ENCODE results near the gene TRIM39. TPM values are rescaled to one million over a fixed set of nuclear protein-coding genes. Genes with fewer than 3 reads are reported as not detected.
A peak's percentile ranks its signal among the peaks of the same experiment; 100 is the strongest.

The TRIM39 gene
- 11.6 and 15.3 TPM in 2 replicates for total RNA-seq

DNA sequence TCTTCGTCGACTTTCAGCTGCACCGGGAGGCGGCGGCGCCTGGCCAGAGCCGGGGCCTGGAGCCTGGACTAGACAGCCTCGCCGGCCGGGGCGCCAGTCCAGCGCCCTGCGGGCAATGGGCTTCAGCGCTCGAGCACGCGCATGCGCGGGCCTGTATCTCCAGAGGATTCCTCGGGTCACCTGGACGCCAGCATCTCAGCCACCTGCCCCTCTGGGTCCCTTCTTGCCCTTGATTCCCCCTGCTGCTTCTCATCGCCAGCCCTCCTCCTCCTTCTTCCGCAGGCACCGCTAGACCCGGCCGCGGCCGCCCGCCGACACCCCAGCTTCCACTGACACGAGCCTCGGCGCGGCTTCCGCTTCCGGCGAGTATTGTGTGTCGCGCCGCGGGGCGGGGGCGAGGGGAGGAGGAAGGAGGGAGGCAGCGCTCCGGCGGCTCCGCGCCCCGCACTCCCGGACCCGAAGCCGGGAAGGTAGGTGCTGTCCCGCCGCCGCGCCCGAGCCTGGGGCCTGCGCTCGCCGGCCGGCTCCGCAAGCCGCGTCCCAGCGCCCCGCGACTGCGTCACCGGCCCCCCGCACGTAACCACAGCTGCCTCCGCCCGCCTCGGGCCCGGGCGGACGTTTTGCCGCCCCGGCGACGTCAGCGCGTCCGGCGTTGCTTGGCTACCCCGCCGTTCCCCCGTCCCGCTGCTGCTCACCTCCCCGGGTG, at the start of gene TRIM39:
TRIM39 (plus strand) TSS at position 402 of the 706 bp plus-strand sequence. CDS start 2,391 bp downstream, outside the sequence.
- DNase-seq = peak; percentile 83

DNA sequence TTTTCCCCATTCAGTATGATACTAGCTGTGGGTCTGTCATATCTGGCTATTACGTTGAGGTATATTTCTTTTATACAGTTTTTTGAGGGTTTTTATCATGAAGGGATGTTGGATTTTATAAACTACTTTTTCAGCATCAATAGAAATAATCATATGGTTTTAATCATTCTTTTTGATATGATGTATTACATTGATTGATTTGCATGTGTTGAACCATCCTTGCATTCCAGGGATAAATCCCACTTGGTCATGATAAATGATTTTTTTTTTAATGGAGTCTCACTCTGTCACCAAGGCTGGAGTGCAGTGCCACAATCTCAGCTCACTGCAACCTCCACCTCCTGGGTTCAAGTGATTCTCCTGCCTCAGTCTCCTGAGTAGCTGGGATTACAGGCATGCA, 45.7 kb upstream of the TRIM39 start:
- DNase-seq = peak; percentile 24

DNA sequence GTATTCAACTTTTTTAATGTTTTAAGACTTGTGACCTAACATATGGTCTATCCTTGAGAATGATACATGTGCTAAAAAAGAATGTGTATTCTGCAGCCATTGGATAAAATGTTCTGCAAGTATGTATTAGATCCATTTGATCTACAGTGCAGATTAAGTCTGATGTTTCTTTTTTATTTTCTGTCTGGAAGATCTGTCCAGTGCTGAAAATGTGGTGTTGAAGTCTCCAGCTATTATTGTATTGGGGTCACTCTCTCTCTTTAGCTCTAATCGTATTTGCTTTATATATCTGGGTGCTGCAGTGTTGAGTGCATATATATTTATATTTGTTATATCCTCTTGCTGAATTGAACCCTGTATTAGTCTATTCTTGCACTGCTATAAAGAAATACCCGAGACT, 44.2 kb upstream of the TRIM39 start:
- DNase-seq = no peak

DNA sequence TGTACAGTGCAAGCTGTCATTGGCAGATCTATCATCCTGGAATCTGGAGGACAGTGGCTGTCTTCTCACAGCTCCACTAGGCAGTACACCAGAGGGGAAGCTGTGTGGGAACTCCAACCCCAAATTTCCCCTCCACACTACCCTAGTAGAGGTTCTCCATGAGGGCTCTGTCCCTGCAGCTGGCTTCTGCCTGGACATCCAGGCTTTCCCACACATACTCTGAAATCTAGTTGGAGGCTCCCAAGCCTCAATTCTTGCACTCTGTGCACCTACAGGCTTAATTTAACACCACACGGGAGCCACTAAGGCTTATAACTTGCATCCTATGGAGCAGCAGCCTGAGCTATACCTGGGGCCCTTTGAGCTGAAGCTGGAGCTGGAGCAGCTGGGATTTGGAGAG, 43.0 kb upstream of the TRIM39 start:
- no peak for DNase-seq

DNA sequence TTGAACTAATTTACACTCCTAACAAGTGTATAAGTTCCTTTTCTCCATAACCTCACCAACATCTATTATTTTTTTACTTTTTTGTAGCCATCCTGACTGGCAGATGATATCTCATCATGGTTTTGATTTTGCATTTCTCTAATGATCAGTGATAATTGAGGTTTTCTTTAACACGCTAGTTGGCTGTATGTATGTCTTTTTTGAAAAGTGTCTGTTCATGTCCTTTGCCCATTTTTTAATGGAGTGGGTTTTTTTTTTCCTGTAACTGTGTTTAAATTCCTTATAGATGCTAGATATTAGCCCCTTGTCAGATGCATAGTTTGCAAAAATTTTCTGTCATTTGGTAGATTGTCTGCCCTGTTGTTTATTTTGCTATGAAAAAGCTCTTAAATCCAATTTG, 39.6 kb upstream of the TRIM39 start:
- DNase-seq = no peak

DNA sequence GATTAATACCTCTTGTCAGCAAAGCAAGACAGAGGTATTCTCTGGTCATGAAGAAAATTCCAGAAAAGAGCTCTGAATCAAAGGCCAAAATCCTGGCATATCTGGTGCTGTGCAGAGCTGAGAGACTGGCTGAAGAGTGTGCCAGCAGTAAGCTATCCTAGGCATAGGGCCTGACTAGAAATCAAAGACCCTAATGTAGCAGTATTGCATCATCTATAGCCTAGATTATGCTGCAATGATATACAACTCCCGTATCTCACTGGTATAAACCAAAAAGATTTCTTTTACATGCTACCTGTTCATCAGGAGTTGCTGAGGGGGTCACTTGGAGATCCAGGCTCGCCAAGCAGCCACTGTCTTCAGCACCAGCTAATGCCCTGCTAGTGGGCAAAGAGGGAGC, 30.9 kb upstream of the TRIM39 start:
- no peak for DNase-seq

DNA sequence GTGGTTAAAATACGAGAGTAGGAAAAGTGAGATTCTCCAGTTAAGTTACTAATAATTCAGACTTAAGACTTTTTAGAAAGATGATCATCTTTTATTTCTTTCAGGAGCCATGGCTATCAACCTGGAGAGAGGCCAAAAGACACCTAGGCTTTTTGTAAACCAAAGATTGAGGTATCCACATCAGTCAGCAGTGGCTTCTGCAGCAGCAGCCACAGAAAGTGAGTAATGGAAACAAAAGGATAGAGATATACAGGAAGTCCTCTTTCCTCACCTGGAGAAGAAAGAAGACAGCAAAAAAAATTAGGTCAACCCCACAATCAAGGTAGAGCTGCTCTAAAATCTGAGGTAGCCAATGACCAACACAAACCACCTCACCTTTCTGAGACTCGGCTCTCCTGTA, 22.7 kb upstream of the TRIM39 start:
- DNase-seq = no peak

DNA sequence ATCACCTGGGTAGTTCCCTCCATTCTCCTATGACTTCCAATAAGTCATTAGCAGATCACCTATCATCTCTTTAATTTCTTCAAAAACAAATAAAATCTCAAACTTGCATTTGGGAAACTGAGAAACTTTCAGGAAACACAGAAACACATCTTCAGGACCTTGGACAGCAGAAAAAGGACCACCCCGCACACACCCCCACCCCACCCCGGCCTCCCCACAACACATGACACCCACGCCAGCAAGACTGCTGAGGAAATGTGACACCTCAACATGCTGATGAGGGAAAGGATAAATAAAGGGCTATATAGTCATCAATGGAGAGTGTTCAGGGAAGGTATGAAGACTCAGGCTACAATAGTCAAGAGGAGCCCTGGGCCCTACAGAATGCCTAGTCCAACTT, 15.6 kb upstream of the TRIM39 start:
- DNase-seq = no peak

DNA sequence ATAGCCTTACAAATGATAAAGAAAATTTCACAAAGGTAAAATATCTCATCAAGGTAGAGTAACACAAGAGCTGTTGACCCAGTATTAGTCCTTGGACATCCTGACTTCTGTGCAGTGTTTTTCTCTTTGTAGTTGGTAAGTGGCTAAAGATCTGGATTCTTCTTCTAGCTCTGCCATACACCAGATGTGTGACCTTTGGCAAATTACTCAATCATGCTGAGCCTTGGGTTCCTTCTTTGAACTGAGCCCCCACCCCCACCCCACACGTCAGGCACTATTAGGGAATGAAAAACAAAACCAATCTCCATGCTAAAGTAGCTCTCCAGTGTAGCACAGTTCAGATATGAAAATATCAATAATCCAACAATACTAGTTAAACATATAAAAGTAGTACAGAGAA, 15.1 kb upstream of the TRIM39 start:
- no peak for DNase-seq

DNA sequence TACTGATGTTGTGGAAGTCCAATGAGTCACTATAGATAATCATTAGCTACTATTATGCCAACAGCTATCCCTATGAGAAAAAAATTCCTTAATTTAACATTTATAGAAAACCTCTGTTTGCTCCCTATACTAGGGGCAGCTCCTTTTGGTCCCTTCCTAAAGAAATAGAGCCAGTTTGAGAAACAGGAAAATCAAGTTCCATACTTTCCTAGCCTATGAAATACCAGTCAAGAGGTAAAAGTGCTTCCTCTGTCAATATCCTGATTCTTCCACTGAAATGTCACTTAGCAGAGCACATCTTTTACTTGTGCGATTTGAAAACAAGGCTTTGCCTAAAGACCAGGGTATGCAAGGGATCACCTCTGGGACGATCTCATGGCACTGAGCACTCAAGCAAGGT, 14.5 kb upstream of the TRIM39 start:
- DNase-seq = no peak

DNA sequence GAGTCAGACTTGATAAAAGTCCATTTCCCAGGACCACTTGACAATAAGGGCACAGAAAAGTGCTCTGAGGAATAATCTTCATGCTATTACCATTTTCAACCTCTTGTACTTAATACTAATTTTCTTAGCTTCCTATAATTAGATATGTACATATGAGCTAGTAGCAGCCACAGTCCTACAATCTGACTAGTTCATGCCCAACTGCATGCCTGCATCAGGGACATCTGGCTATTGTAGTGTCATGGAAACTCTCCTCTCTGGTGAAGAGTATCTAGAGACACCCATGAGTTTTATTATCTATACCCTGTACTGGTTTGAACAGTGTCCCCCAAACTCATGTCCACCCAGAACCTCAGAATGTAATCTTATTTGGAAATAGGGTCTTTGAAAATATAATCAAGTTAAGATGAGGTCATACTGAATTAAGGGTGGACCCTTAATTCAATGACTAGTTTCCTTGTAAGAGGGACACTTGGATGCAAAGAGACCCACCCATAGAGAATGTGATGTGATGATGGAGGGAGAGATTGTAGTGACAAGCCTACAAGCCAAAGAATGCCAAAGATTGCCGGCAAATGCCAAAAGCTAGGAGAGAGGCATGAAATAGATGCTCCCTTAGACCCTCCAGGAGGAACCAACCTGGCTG, 13.9 kb upstream of the TRIM39 start:
- DNase-seq = no peak

DNA sequence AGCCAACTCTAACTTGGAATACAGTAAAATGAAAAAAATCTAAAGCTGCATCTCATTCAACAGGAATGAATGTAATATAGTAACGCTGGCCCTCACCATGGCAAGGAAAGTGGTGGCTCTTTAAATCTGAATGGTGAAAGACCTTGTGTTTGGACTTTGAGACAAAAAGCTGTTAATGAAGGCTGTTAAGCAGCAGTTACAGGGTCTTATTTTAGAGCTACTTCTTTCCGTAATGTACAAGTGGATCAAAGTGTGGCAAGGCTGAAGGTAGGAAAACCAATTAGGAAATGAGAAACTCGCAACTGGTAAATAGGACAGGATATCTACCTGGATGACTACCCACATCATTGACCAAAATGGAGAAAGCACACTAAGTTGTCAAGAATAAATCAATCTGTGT, 11.6 kb upstream of the TRIM39 start:
- no peak for DNase-seq

DNA sequence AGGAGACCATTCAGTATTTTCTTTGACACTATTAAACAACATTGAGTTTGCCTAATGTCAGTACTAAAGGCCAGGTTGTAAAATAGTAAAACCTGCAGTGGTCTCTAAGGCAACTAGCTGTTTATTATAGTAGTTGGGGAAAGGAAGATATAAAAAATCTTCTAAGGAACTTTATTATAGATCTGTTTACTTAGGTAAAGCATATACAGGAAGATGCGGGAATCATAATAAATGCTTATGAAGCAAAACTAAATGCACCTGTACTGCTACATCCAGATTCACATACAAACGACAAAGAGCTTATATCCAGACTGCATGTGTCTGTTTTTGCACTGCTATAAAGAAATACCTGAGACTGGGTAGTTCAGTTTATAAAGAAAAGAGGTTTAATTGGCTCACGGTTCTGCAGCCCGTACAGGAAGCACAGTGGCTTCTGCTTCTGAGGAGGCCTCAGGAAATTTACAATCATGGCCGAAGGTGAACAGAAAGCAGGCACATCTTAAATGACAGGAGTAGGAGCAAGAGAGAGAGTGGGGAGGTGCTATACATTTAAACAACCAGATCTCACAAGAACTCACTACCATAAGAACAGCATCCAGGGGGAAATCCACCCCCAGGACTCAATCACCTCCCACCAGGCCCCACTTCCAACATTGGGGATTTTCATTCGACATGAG, 8.7 kb upstream of the TRIM39 start:
- no peak for DNase-seq

DNA sequence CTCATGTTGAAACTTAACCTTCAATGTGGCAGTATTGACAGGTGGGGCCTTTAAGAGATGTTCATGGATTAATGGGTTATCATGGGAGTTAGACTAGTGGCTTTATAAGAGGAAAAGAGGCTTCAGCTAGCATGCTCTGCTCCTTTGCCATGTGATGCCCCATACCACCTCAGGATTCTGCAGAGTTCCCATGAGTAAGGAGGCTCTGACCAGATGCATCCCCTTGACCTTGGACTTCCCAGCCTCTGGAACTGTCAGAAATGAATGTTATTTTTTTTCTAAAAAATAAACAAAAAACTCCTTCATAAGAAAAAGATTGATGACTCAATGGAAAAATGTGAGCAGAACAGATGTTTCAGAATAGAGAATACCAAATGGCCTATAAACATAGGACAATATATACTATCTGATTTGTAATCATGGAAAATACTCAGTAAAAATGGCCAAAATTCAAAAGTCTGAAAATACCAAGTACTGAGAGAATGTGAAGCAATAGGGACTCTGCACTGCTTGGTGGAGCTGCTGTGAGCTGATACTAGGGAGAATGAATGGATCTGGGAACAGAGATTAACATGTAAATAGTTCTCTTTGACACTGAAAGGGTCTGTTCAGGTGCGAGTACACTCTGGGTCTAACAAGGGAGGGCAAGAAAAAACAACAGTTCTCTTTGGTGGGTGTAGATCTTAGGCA, 7.4 kb upstream of the TRIM39 start:
- no peak for DNase-seq

DNA sequence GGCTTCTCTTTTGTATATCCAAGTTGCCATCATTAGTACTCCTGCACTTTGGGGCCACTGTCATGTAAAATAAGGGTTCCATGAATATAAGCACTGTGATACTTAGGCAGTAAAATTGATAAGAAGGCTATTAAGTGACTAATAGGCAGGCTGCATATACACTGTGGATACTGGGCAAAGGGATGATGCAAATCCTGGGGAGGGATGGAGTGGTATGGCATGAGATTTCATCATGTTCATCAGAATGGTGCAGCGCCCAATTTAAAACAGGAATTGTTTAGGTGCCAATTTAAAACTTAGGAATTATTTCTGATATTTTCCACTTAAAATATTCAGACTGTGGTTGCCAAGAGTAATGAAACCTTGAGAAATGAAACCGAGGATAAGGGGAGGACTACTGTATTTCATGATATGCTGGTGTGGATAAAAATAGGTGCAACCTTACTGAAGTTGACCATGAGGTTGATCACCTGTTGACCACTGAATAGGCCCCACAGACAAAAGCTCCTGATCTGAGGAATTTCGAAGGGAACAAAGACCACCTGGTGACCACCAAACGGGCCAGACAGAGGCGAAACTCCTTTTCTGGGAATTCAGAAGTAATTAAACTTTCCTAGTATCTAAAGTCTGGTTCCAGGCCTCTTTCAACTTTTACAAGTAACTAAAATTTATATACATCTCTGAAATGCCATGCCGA, 4.9 kb upstream of the TRIM39 start:
- no peak for DNase-seq

DNA sequence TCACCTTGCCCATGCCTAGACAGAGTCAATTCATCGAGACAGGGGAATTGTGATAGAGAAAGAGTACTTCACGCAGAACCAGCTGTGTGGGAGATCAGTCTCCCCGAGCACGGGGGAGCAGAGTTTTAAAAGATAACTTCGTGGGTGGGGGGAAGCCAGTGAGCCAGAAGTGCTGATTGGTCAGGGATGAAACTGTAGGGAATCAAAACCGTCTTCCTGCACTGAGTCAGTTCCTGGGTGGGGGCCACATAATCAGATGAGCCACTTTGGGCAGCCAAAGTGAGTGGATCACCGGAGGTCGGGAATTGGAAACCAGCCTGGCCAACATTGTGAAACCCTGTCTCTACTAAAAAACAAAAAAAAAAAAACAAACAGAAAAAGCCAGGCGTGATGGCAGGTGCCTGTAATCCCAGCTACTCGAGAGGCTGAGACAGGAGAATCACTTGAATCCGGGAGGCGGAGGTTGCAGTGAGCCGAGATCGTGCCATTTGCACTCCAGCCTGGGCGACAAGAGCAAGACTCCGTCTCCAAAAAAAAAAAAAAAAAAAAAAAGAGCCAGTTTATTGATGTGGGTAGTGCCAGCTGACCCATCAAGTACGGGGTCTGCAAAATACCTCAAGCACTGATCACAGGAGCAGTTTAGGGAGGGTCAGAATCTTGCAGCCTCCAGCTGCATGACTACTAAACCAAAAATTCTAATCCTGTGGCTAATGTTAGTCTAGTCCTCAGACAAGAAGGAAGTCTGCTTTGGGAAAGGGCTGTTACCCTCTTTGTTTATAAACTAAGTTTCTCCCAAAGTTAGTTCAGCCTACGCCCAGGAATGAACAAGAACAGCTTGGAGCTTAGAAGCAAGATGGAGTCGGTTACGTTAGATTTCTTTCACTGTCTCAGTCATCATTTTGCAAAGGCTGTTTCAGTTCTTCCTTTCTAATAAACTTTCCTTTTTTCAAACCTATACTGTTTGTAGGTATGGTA, 3.9 kb upstream of the TRIM39 start:
- DNase-seq = no peak

DNA sequence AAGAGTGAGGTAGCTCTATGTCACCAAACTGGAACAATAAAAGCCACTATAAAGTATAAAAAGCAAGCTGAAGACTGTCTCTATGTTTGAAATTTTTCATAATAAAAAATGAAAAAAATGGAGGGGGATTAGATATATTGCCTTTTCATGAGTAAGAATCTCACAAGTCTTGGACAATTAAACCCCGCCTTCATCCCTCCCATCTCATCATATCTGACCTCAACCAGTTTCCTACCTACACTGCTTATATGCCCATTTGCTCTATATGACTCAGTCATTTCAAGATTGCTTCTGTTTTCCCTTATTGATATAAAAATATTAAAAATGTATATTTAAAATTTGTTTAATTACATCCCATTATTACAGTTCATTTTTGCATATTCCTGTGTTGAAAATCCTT, 2.9 kb upstream of the TRIM39 start:
- no peak for DNase-seq

DNA sequence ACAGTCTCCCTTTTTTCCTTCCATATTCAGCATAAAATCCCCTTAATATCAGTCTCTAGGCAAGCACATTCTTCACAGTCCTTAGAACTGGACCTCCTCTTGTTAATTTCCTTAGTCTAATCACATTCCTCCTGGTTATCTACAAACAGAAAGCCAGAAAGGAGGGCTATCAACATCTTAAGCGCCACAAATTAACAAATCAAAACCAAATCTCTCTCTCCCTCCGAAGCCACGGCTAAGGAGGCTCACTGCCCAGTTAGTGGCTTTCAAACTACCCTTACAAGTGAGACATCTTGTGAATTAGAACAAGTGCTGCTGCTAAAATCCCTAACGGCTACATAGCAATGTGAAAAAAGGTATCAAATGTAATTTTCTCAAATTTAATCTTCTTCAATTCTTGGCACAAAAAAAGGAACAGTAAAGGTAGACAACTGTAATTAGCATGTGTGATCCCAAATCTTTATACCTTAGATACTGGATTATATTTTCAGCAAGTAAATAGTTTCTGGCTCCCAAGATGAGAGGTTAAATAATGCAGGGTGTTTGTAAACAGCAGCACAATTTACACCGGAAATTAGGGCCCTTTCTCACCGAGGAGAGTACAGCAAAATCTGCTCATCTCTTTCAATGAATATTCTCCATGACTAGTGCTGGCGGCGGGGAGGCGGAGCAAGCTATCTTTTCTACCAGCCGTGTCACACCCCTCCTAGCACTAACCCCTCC, 1.4 kb upstream of the TRIM39 start:
- peak; percentile 63 for DNase-seq

DNA sequence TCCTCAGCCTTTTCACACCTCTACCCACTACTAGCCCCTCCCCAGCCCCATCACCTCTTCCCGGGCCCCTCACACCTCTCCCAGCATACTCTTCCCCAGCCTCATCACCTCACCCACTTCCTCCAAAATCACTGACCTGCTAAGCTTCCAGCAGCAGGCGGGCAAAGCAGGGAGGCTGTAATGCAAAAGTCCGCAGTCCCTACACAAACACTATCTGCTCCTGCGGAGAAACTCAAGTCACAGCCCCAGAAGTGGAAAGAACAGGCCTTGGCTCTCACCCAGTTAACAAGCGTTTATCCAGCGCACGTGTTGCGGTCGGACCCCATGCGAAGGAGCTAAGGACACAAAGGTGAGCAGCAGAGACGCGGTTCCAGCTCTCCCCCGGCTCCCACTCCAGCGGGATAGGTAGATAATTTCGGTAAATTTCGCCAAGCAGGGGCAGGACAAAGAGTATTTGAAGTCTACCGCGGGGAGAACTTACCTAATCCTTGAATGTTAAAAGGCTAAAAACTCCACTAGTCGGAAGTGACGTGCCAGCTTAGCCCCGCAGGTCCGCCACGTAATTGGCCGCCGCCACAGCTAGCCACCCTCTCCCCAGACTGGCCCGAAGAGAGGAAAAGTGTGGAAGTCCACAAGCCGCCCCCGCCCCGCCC, 728 bp upstream of the TRIM39 start:
- DNase-seq = no peak

DNA sequence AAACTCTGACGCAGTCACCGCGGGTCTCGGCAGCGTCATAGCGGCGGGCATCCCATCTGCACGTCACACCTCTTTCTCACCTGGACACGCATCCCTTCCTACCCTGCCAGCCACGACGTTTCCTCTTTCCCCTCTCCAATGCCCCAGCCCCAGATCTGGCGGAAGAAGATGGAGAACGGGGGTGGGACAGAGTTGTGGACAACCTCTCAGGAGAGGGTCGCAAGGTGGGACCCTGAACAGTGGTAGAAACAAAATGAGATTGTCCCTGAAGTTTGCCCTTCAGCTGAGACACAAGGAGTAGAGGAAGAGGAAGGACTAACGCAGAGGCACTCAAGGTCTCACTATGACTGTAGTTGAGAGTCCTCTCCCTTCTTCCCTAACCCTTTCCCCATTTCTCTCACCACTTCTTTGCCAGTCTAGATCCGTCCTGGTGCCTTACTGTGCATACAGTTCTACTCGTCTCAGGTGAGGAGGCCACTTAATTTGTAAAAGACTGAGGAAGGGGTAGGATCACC, 562 bp downstream of the TRIM39 start:
- no peak for DNase-seq
